GM12891 (cell line): ENCODE measurements around the gene ACTR1A.

ENCODE experiments used
- POLR2A ChIP-seq: IDR thresholded peaks from 2 replicates; pipeline ENCODE4 v1.6.1; 2011; ENCODE audit warnings: low read depth, low read length, control low read depth
- POLR2AphosphoS5 ChIP-seq: IDR thresholded peaks from 2 replicates; pipeline ENCODE4 v1.6.1; 2011; ENCODE audit warnings: low read depth, low read length, control low read depth
- POU2F2 ChIP-seq: IDR thresholded peaks from 2 replicates; pipeline ENCODE4 v1.6.1; 2011; ENCODE audit warnings: low read depth, mild to moderate bottlenecking, control low read depth, low read length, moderate library complexity
- SPI1 ChIP-seq: IDR thresholded peaks from 2 replicates; pipeline ENCODE4 v1.6.1; 2011; ENCODE audit warnings: low read depth, low read length, control low read depth
- TAF1 ChIP-seq: IDR thresholded peaks from 2 replicates; pipeline ENCODE4 v1.6.1; 2011; ENCODE audit warnings: low read depth, low read length, control low read depth

DNA sequence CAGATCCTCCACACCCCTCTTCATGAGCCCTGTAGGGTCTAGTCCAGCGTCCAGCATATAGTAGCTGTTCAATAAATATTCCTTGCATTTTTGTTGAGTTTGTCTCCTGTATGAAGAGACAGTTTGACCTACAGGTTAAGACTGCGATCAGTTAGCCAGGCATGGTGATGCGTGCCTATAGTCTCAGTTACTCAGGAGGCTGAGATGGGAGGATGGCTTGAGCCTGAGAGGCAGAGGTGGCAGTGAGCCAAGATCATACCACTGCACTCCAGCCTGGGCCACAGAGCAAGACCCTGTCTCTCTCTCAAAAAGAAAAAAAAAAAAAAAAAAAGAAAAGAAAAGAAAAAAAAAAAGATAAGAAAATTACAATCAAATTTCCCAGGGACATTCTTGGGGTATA lies 65.0 kb downstream of the ACTR1A start:
- TF ChIP-seq POU2F2 (no peak), SPI1 (no peak), POLR2AphosphoS5 (no peak), POLR2A (no peak), TAF1 (no peak)
